Skin epidermis (tissue), 12 donors: ENCODE data around the gene INSM1.

Source experiments
- H3K27ac ChIP-seq, 21 experiments: fragments of 200-600 bp; sonication (generic) in 11 of 21; one replicate each; pipeline ENCODE4 v1.5.0; 2020; ENCODE audit warnings: mild to moderate bottlenecking in 3 of 21, inconsistent platforms in 2 of 21, moderate library complexity in 2 of 21
- H3K4me3 ChIP-seq, 7 experiments: fragments of 200-600 bp; sonication (generic) in 2 of 7; one replicate each; pipeline ENCODE4 v1.5.0; 2020; ENCODE audit warnings: inconsistent platforms in 2 of 7, mild to moderate bottlenecking in 2 of 7, moderate library complexity in 1 of 7

Gene INSM1

GRCh38 chr20:20359628-20360027 lies 8.3 kb upstream of the INSM1 start:
- no peak overlapping the region for H3K4me3 ChIP-seq
- no peak overlapping the region for H3K27ac ChIP-seq

- Histone ChIP-seq H3K4me3 (no peak overlapping the region), H3K27ac (no peak overlapping the region)
Measured at GRCh38 chr20:20360464-20360863, 7.4 kb upstream of the INSM1 start.

- H3K27ac ChIP-seq, result no peak overlapping the region
- H3K4me3 ChIP-seq, result no peak overlapping the region
Measured at GRCh38 chr20:20362774-20363433, 5.0 kb upstream of the INSM1 start.

- no peak overlapping the region for H3K27ac ChIP-seq
- H3K4me3 ChIP-seq, result no peak overlapping the region
Measured at GRCh38 chr20:20363434-20363798, 4.5 kb upstream of the INSM1 start.

- no peak overlapping the region for H3K4me3 ChIP-seq
- no peak overlapping the region for H3K27ac ChIP-seq
Measured at GRCh38 chr20:20363799-20364592, 3.9 kb upstream of the INSM1 start.

GRCh38 chr20:20364593-20365479 lies 3.1 kb upstream of the INSM1 start:
- H3K27ac ChIP-seq, result no peak overlapping the region
- no peak overlapping the region for H3K4me3 ChIP-seq

- Histone ChIP-seq H3K27ac (no peak overlapping the region), H3K4me3 (no peak overlapping the region)
Measured at GRCh38 chr20:20365480-20366161, 2.3 kb upstream of the INSM1 start.

- Histone ChIP-seq H3K4me3 (no peak overlapping the region), H3K27ac (no peak overlapping the region)
Measured at GRCh38 chr20:20366551-20366875, 1.4 kb upstream of the INSM1 start.

- no peak overlapping the region for H3K27ac ChIP-seq
- H3K4me3 ChIP-seq, result peak overlapping the region in 5 of 7 experiments; percentile 0 to 38 (median 15)
Measured at GRCh38 chr20:20366876-20367574, 879 bp upstream of the INSM1 start.

GRCh38 chr20:20368418-20369249 lies 730 bp downstream of the INSM1 start:
- Histone ChIP-seq H3K27ac (no peak overlapping the region), H3K4me3 (peak overlapping the region in 4 of 7 experiments; percentile 14 to 38 (median 26))

GRCh38 chr20:20369250-20370093 lies 1.6 kb downstream of the INSM1 start:
- Histone ChIP-seq H3K27ac (no peak overlapping the region), H3K4me3 (peak overlapping the region in 4 of 7 experiments; percentile 14 to 38 (median 26))

- Histone ChIP-seq H3K27ac (no peak overlapping the region), H3K4me3 (no peak overlapping the region)
Measured at GRCh38 chr20:20370094-20370575, 2.2 kb downstream of the INSM1 start.

GRCh38 chr20:20371083-20371482 lies 3.2 kb downstream of the INSM1 start:
- Histone ChIP-seq H3K4me3 (no peak overlapping the region), H3K27ac (no peak overlapping the region)

GRCh38 chr20:20371681-20372080 lies 3.8 kb downstream of the INSM1 start:
- H3K4me3 ChIP-seq, result no peak overlapping the region
- H3K27ac ChIP-seq, result no peak overlapping the region

GRCh38 chr20:20373091-20373571 lies 5.2 kb downstream of the INSM1 start:
- no peak overlapping the region for H3K4me3 ChIP-seq
- H3K27ac ChIP-seq, result no peak overlapping the region

- H3K27ac ChIP-seq, result no peak overlapping the region
- H3K4me3 ChIP-seq, result no peak overlapping the region
Measured at GRCh38 chr20:20375862-20376261, 8.0 kb downstream of the INSM1 start.

- H3K27ac ChIP-seq, result no peak overlapping the region
Measured at GRCh38 chr20:20386192-20386591, 18.3 kb downstream of the INSM1 start.

More at GRCh38 chr20:20386192-20386591, 18.3 kb downstream of the INSM1 start:
- H3K4me3 ChIP-seq, result no peak overlapping the region
